A549 (cell line): ENCODE results near the gene CCDC34. TPM values are rescaled to one million over a fixed set of nuclear protein-coding genes. Genes with fewer than 3 reads are reported as not detected.

Source experiments
- ATAC-seq, 2 experiments: fragments of 200-7000 bp in 1 of 2; fragments of >200 bp in 1 of 2; cut with Nextera tagmentation in 1 of 2; cut with Tn5 transposase in 1 of 2; 3 replicates each; pipeline versions ENCODE4 v1.8.0 to v1.9.1; 2018 to 2020; ENCODE audit warnings: mild to moderate bottlenecking in 1 of 2, moderate library complexity in 1 of 2
- CTCF ChIA-PET: fragments of 300-600 bp; sonication (Branson Sonifier 250); formaldehyde crosslinking; extraction: SDS; loops from one replicate; lab custom pipeline; 2021; ENCODE audit warnings: antibody characterized with exemption, inconsistent platforms; lab: Yijun Ruan, JAX
- POLR2A ChIA-PET: fragments of 350-600 bp; formaldehyde crosslinking; extraction: SDS; loops from one replicate; lab custom pipeline; 2021; ENCODE audit warnings: antibody characterized with exemption, inconsistent platforms; lab: Yijun Ruan, JAX
- DNase-seq, 2 experiments: peaks; one replicate each; pipeline versions ENCODE4 v3.0.0 to v3.0.0-alpha.2; 2011 to 2016; ENCODE audit warnings: low read depth in 1 of 2, low spot score in 1 of 2
- FAIRE-seq: peaks from 2 replicates; lab custom pipeline; 2011; peaks lifted over from hg19 to GRCh38; lab: Jason Lieb, UNC
- H3K27ac ChIP-seq, 2 experiments: fragments of >200 bp; sonication (Bioruptor Twin); formaldehyde crosslinking; 3 replicates each; pipeline ENCODE4 v1.5.1; 2016 to 2017
- H3K4me1 ChIP-seq: fragments of >200 bp; sonication (Bioruptor Twin); formaldehyde crosslinking; 3 replicates; pipeline ENCODE4 v1.6.1; 2016
- H3K4me2 ChIP-seq: fragments of >200 bp; sonication (Bioruptor Twin); formaldehyde crosslinking; 3 replicates; pipeline ENCODE4 v1.6.1; 2016
- H3K4me3 ChIP-seq: fragments of >200 bp; sonication (Bioruptor Twin); formaldehyde crosslinking; 3 replicates; pipeline ENCODE4 v1.5.1; 2016
- H3K9me3 ChIP-seq: fragments of >200 bp; sonication (Bioruptor Twin); formaldehyde crosslinking; 3 replicates; pipeline ENCODE4 v1.6.1; 2016
- BHLHE40 ChIP-seq: IDR thresholded peaks from 2 replicates; pipeline ENCODE4 v1.6.1; 2012; ENCODE audit warnings: low read depth, low read length, inconsistent platforms
- CHD2 ChIP-seq: fragments of 150-350 bp; IDR thresholded peaks from 2 replicates; pipeline ENCODE4 v1.6.1; 2014; ENCODE audit warnings: low read length; ENCODE audit not compliant: partially characterized antibody
- CTCF ChIP-seq: fragments of >200 bp; sonication (Bioruptor Twin); formaldehyde crosslinking; IDR thresholded peaks from 3 replicates; pipeline ENCODE4 v1.5.1; 2016
- ELK1 ChIP-seq: fragments of 150-350 bp; IDR thresholded peaks from 2 replicates; pipeline ENCODE4 v1.6.1; 2014; ENCODE audit warnings: low read depth, mild to moderate bottlenecking, low read length
- EP300 ChIP-seq, 2 experiments: fragments of >200 bp; sonication (Bioruptor Twin); formaldehyde crosslinking; IDR thresholded peaks; 2 replicates in 1 of 2; 3 replicates in 1 of 2; pipeline ENCODE4 v1.6.1; 2016 to 2017
- FOSB ChIP-seq: fragments of 250-450 bp; sonication (Bioruptor Pico); IDR thresholded peaks from 2 replicates; pipeline ENCODE4 v1.5.0; 2020; ENCODE audit warnings: mild to moderate bottlenecking, moderate library complexity
- FOSL2 ChIP-seq, 2 experiments: fragments of 450-650 bp in 1 of 2; fragments of >200 bp in 1 of 2; sonication (Bioruptor Twin) in 1 of 2; formaldehyde crosslinking; IDR thresholded peaks; 2 replicates each; pipeline versions ENCODE4 v1.5.0 to v1.6.1; 2016 to 2020; ENCODE audit warnings: mild to moderate bottlenecking in 1 of 2, moderate library complexity in 1 of 2
- HES2 ChIP-seq: fragments of >200 bp; sonication (Bioruptor Twin); formaldehyde crosslinking; IDR thresholded peaks from 2 replicates; pipeline ENCODE4 v1.6.1; 2016
- HMGXB4 ChIP-seq: fragments of 250-450 bp; sonication (Bioruptor Pico); IDR thresholded peaks from 2 replicates; pipeline ENCODE4 v1.5.0; 2021; ENCODE audit warnings: mild to moderate bottlenecking, moderate library complexity, borderline replicate concordance
- HOXA7 ChIP-seq: fragments of 250-450 bp; sonication (Bioruptor Pico); IDR thresholded peaks from 2 replicates; pipeline ENCODE4 v1.5.0; 2020; ENCODE audit warnings: mild to moderate bottlenecking, moderate library complexity
- HOXB13 ChIP-seq: fragments of 250-450 bp; sonication (Bioruptor Pico); IDR thresholded peaks from 2 replicates; pipeline ENCODE4 v1.5.0; 2020; ENCODE audit warnings: low read depth, mild to moderate bottlenecking, moderate library complexity
- JUNB ChIP-seq: fragments of >200 bp; sonication (Bioruptor Twin); formaldehyde crosslinking; IDR thresholded peaks from 2 replicates; pipeline ENCODE4 v1.6.1; 2016
- KDM1A ChIP-seq: fragments of 200-600 bp; sonication (generic); IDR thresholded peaks from 2 replicates; pipeline ENCODE4 v1.6.1; 2016; ENCODE audit warnings: low read depth, mild to moderate bottlenecking
- MAFK ChIP-seq: fragments of 450-650 bp; IDR thresholded peaks from 2 replicates; pipeline ENCODE4 v1.6.1; 2014; ENCODE audit not compliant: partially characterized antibody
- NR3C1 ChIP-seq: fragments of >200 bp; sonication (Bioruptor Twin); formaldehyde crosslinking; IDR thresholded peaks from 3 replicates; pipeline ENCODE4 v1.6.1; 2017
- PHF8 ChIP-seq: fragments of 200-600 bp; sonication (generic); IDR thresholded peaks from 2 replicates; pipeline ENCODE4 v1.6.1; 2016; ENCODE audit warnings: low read depth, mild to moderate bottlenecking, antibody characterized with exemption, moderate library complexity, borderline replicate concordance
- POLR2AphosphoS2 ChIP-seq: conservative IDR thresholded peaks from 2 replicates; pipeline ENCODE4 v1.6.1; 2012; ENCODE audit warnings: low read length, improper control_type of control experiment, inconsistent platforms
- RAD21 ChIP-seq, 2 experiments: fragments of >200 bp in 1 of 2; sonication (Bioruptor Twin) in 1 of 2; formaldehyde crosslinking in 1 of 2; IDR thresholded peaks in 1 of 2; conservative IDR thresholded peaks in 1 of 2; 2 replicates in 1 of 2; 3 replicates in 1 of 2; pipeline ENCODE4 v1.6.1; 2012 to 2018; ENCODE audit warnings: inconsistent platforms in 1 of 2
- REST ChIP-seq: fragments of 200-600 bp; sonication (generic); IDR thresholded peaks from 2 replicates; pipeline ENCODE4 v1.6.1; 2016; ENCODE audit warnings: antibody characterized with exemption, mild to moderate bottlenecking, moderate library complexity
- RNF2 ChIP-seq: fragments of 200-600 bp; sonication (generic); IDR thresholded peaks from 2 replicates; pipeline ENCODE4 v1.6.1; 2016; ENCODE audit warnings: low read depth, mild to moderate bottlenecking, antibody characterized with exemption, moderate library complexity, borderline replicate concordance
- TFCP2L1 ChIP-seq: fragments of 250-450 bp; sonication (Bioruptor Pico); IDR thresholded peaks from 2 replicates; pipeline ENCODE4 v1.5.0; 2021; ENCODE audit warnings: mild to moderate bottlenecking
- ZNF302 ChIP-seq: fragments of 250-450 bp; sonication (Bioruptor Pico); IDR thresholded peaks from 2 replicates; pipeline ENCODE4 v1.9.0; 2021; ENCODE audit warnings: inconsistent platforms, mild to moderate bottlenecking, moderate library complexity
- ZSCAN20 ChIP-seq: fragments of 250-450 bp; sonication (Bioruptor Pico); IDR thresholded peaks from 2 replicates; pipeline ENCODE4 v1.8.0; 2022; ENCODE audit warnings: mild to moderate bottlenecking, moderate library complexity
- WGBS: methylation state at CpG from one replicate; pipeline ENCODE4 v1.1.6; 2017; ENCODE audit errors: missing lambda C conversion rate; 5-methylcytosine and 5-hydroxymethylcytosine counted together
- polyA plus RNA-seq, 4 experiments: library from polyadenylated mRNA; depleted of rRNA in 3 of 4; stranded (reverse); fragments of >200 nt; fragmentation: RNase III in 1 of 4; extraction: RNeasy Plus Mini Kit Qiagen cat#74134 plus additional on column Dnase treatment in 1 of 4; gene quantifications; 2 replicates in 3 of 4; 3 replicates in 1 of 4; pipeline ENCODE4 v1.2.3, GENCODE V29; 2011 to 2017

CCDC34 gene
- polyA plus RNA-seq, 2 of the 4 experiments (the other 2 are of a cell fraction), result 32.0 to 35.9 TPM

GRCh38 chr11:27410272-27410671 is 47.3 kb upstream of the CCDC34 start:
- Histone ChIP-seq H3K4me2 (no peak overlapping the region), H3K4me3 (no peak overlapping the region), H3K9me3 (no peaks in the 10 kb centered on the region), H3K4me1 (peaks cover 72% of the 10 kb centered on the region), H3K27ac (no peak overlapping the region)
- TF ChIP-seq KDM1A, result no peak
- TF ChIP-seq POLR2AphosphoS2, result no peak
- TF ChIP-seq HES2, result no peak
- no peak for TF ChIP-seq HOXA7 (CRISPR knock-in tag)
- no peak for TF ChIP-seq BHLHE40
- no peak for TF ChIP-seq ZNF302 (CRISPR knock-in tag)
- no peak for TF ChIP-seq RNF2
- no peak for TF ChIP-seq ELK1
- TF ChIP-seq CTCF, result no peak
- no peak for ATAC-seq
- no peak for DNase-seq
- CTCF ChIA-PET, result no interaction called here
- POLR2A ChIA-PET, result no interaction called here
- FAIRE-seq, result no peak
- 95% methylated on average over 1 of the region's 1 CpG for WGBS

GRCh38 chr11:27409742-27410141 is 46.7 kb upstream of the CCDC34 start:
- no peak for DNase-seq
- WGBS, result 79% methylated on average over 2 of the region's 2 CpGs
- CTCF ChIA-PET, result no interaction called here
- TF ChIP-seq RNF2 (no peak), CHD2 (no peak), REST (peak; percentile 40; the same call in 1 of the 2 replicates)
- Histone ChIP-seq H3K4me2 (no peak overlapping the region), H3K9me3 (no peaks in the 10 kb centered on the region), H3K27ac (no peak overlapping the region), H3K4me1 (peaks cover 72% of the 10 kb centered on the region), H3K4me3 (no peak overlapping the region)
- POLR2A ChIA-PET, result no interaction called here
- no peak for ATAC-seq
- no peak for FAIRE-seq

- Histone ChIP-seq H3K4me1 (peaks cover 76% of the 10 kb centered on the region), H3K4me3 (no peak overlapping the region), H3K9me3 (no peaks in the 10 kb centered on the region), H3K4me2 (no peak overlapping the region), H3K27ac (peak overlapping the region in 1 of 2 experiments; percentile 35; a peak in 1 of 6 replicates)
- POLR2A ChIA-PET, result no interaction called here
- ATAC-seq (peak in 1 of 2 experiments; percentile 21; a peak in 1 of 6 replicates), FAIRE-seq (no peak), DNase-seq (no peak)
- CTCF ChIA-PET, result no interaction called here
- no peak for TF ChIP-seq KDM1A
- no peak for TF ChIP-seq TFCP2L1 (CRISPR knock-in tag)
- no peak for TF ChIP-seq FOSL2 (IDR thresholded peaks at IDR 0.05)
- no peak for TF ChIP-seq FOSL2 (CRISPR knock-in tag; IDR thresholded peaks at IDR 0.05)
- TF ChIP-seq MAFK, result no peak
- no peak for TF ChIP-seq NR3C1
- no peak for TF ChIP-seq HES2
- TF ChIP-seq ZNF302 (CRISPR knock-in tag), result no peak
- no peak for TF ChIP-seq JUNB
- TF ChIP-seq FOSB, result no peak
- no peak for TF ChIP-seq ZSCAN20 (CRISPR knock-in tag)
- TF ChIP-seq PHF8, result no peak
- no peak for TF ChIP-seq RNF2
- TF ChIP-seq HMGXB4, result no peak
- no peak for TF ChIP-seq RAD21 (conservative IDR thresholded peaks at IDR 0.05 in 1 of 2, IDR thresholded peaks at IDR 0.05 in 1 of 2)
- no peak for TF ChIP-seq EP300 (IDR thresholded peaks at IDR 0.05)
- TF ChIP-seq HOXB13 (CRISPR knock-in tag), result no peak
Observed at GRCh38 chr11:27409049-27409448, 46.0 kb upstream of the CCDC34 start.
